Measurements from ENCODE around the gene YRDC. TPM values are rescaled to one million over a fixed set of nuclear protein-coding genes. Genes with fewer than 3 reads are reported as not detected.

YRDC gene
- total RNA-seq, 2 donors from 2014 or later = 72.0 to 82.9 TPM

GRCh38 chr1:37753473-37754321 is 54.3 kb downstream of the YRDC start:
- no peak overlapping the region for H3K27ac Mint-ChIP-seq
- no peaks in the 10 kb centered on the region for H3K9me3 Mint-ChIP-seq
- H3K4me1 Mint-ChIP-seq (ENCODE audit: low read depth in 2 of 2) = peaks cover 4 to 5% of the 10 kb centered on the region in 2 donors
- DNase-seq (ENCODE audit: low spot score) = no peak
- H3K27me3 Mint-ChIP-seq = peaks cover 21 to 26% of the 10 kb centered on the region in 2 donors
- peak overlapping the region; percentile 12 for H3K4me3 Mint-ChIP-seq
- ATAC-seq = no peak
- H3K36me3 Mint-ChIP-seq = no peaks in the 10 kb centered on the region

Other genes starting within 250 kb of the YRDC start
- 10 to 100 TPM; 69.8 to 90.5 TPM for gene GNL2, start 212.3 kb downstream of the YRDC start, total RNA-seq
- not detected for gene RSPO1, start 173.3 kb downstream of the YRDC start, total RNA-seq
- gene CDCA8, start 115.7 kb downstream of the YRDC start, total RNA-seq = 10 to 100 TPM; 29.8 to 60.4 TPM
- not detected for gene EPHA10, start 43.1 kb downstream of the YRDC start, total RNA-seq
- 1 to 10 TPM; 2.8 to 9.0 TPM for gene MANEAL, start 14.4 kb downstream of the YRDC start, total RNA-seq
- gene C1orf122, start 418 bp downstream of the YRDC start, total RNA-seq = 10 to 100 TPM; 29.2 to 33.3 TPM
- gene MTF1, start 51.4 kb upstream of the YRDC start, total RNA-seq = 10 to 100 TPM; 54.0 to 65.3 TPM
- 10 to 100 TPM; 48.1 to 86.0 TPM for gene INPP5B, start 138.8 kb upstream of the YRDC start, total RNA-seq
- 100 to 1,000 TPM in 1 of 2 donors, 10 to 100 TPM in 1; 90.7 to 174 TPM for gene SF3A3, start 181.8 kb upstream of the YRDC start, total RNA-seq
- gene FHL3, start 197.3 kb upstream of the YRDC start, total RNA-seq = 10 to 100 TPM; 24.5 TPM
- gene UTP11, start 204.5 kb upstream of the YRDC start, total RNA-seq = 10 to 100 TPM; 59.9 to 60.0 TPM
- gene POU3F1, start 238.6 kb upstream of the YRDC start, total RNA-seq = under 1 TPM; 0.50 to 0.93 TPM

All from natural killer cell treated with Interleukin-12 subunit alpha and Interleukin-12 subunit beta and Interleukin-15 and Interleukin-18, amount 100 ng/mL, for 72 hours (primary cell).